WTC11 (cell line): ENCODE measurements around the gene HSPG2.
"Not testable (repeated sequence)": the region's sequence is repeated elsewhere in the genome, so short reads cannot be mapped to it uniquely, and the experiment has no call there.

Experiments
- ATF1 ChIP-seq: sonication (generic); formaldehyde crosslinking; IDR thresholded peaks from 2 replicates; pipeline ENCODE4 v1.8.1; 2023; ENCODE audit warnings: mild to moderate bottlenecking, moderate library complexity, missing genetic modification reagents
- CREB1 ChIP-seq: sonication (generic); formaldehyde crosslinking; IDR thresholded peaks from 2 replicates; pipeline ENCODE4 v1.8.0; 2023; ENCODE audit warnings: mild to moderate bottlenecking, missing genetic modification reagents
- CTCF ChIP-seq: fragments of 200-600 bp; IDR thresholded peaks from 2 replicates; pipeline ENCODE4 v1.8.0; 2022; ENCODE audit warnings: antibody characterized with exemption
- FOXP1 ChIP-seq: sonication (generic); formaldehyde crosslinking; IDR thresholded peaks from 2 replicates; pipeline ENCODE4 v1.8.0; 2022; ENCODE audit warnings: missing genetic modification reagents, mild to moderate bottlenecking, moderate library complexity, borderline replicate concordance
- IRF2 ChIP-seq: sonication (generic); formaldehyde crosslinking; IDR thresholded peaks from 2 replicates; pipeline ENCODE4 v1.8.0; 2022; ENCODE audit warnings: low read depth, missing genetic modification reagents, borderline replicate concordance
- NR2C2 ChIP-seq: sonication (generic); formaldehyde crosslinking; IDR thresholded peaks from 2 replicates; pipeline ENCODE4 v1.8.0; 2022; ENCODE audit warnings: mild to moderate bottlenecking, missing genetic modification reagents
- TEAD4 ChIP-seq: sonication (generic); formaldehyde crosslinking; IDR thresholded peaks from 2 replicates; pipeline ENCODE4 v1.8.0; 2022; ENCODE audit warnings: mild to moderate bottlenecking, missing genetic modification reagents
- TF ChIP-seq, protein P1 (sequence below): sonication (generic); formaldehyde crosslinking; IDR thresholded peaks from 2 replicates; pipeline ENCODE4 v1.8.1; 2023; ENCODE audit warnings: mild to moderate bottlenecking, missing genetic modification reagents
- TF ChIP-seq, protein P2 (sequence below): sonication (generic); formaldehyde crosslinking; IDR thresholded peaks from 2 replicates; pipeline ENCODE4 v1.8.1; 2022; ENCODE audit warnings: missing genetic modification reagents, borderline replicate concordance
- TF ChIP-seq, protein P3 (sequence below): sonication (generic); formaldehyde crosslinking; IDR thresholded peaks from 2 replicates; pipeline ENCODE4 v1.8.1; 2022; ENCODE audit warnings: low read depth, mild to moderate bottlenecking, moderate library complexity, missing genetic modification reagents, borderline replicate concordance

- TF ChIP-seq, protein P1, sequence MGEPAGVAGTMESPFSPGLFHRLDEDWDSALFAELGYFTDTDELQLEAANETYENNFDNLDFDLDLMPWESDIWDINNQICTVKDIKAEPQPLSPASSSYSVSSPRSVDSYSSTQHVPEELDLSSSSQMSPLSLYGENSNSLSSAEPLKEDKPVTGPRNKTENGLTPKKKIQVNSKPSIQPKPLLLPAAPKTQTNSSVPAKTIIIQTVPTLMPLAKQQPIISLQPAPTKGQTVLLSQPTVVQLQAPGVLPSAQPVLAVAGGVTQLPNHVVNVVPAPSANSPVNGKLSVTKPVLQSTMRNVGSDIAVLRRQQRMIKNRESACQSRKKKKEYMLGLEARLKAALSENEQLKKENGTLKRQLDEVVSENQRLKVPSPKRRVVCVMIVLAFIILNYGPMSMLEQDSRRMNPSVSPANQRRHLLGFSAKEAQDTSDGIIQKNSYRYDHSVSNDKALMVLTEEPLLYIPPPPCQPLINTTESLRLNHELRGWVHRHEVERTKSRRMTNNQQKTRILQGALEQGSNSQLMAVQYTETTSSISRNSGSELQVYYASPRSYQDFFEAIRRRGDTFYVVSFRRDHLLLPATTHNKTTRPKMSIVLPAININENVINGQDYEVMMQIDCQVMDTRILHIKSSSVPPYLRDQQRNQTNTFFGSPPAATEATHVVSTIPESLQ (CRISPR knock-in tag) = not testable (repeated sequence)
- TF ChIP-seq ATF1; CTCF; NR2C2 (CRISPR knock-in tag); CREB1 (CRISPR knock-in tag); TEAD4 (CRISPR knock-in tag); FOXP1; IRF2: not testable (repeated sequence)
- TF ChIP-seq, protein P2, sequence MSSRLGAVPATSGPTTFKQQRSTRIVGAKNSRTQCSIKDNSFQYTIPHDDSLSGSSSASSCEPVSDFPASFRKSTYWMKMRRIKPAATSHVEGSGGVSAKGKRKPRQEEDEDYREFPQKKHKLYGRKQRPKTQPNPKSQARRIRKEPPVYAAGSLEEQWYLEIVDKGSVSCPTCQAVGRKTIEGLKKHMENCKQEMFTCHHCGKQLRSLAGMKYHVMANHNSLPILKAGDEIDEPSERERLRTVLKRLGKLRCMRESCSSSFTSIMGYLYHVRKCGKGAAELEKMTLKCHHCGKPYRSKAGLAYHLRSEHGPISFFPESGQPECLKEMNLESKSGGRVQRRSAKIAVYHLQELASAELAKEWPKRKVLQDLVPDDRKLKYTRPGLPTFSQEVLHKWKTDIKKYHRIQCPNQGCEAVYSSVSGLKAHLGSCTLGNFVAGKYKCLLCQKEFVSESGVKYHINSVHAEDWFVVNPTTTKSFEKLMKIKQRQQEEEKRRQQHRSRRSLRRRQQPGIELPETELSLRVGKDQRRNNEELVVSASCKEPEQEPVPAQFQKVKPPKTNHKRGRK = not testable (repeated sequence)
- TF ChIP-seq, protein P3, sequence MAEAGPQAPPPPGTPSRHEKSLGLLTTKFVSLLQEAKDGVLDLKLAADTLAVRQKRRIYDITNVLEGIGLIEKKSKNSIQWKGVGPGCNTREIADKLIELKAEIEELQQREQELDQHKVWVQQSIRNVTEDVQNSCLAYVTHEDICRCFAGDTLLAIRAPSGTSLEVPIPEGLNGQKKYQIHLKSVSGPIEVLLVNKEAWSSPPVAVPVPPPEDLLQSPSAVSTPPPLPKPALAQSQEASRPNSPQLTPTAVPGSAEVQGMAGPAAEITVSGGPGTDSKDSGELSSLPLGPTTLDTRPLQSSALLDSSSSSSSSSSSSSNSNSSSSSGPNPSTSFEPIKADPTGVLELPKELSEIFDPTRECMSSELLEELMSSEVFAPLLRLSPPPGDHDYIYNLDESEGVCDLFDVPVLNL (CRISPR knock-in tag) = not testable (repeated sequence)
Observed at GRCh38 chr1:21981253-21981652, 44.1 kb upstream of the HSPG2 start.
